Keratinocyte (primary cell): ENCODE measurements around the gene STX18.

Experiments used
- CTCF ChIP-seq, 3 experiments: IDR thresholded peaks in 1 of 3; conservative IDR thresholded peaks in 1 of 3; optimal IDR thresholded peaks in 1 of 3; 2 replicates in 2 of 3; 3 replicates in 1 of 3; pipeline versions ENCODE3 to v1.5.1; 2011; ENCODE audit warnings: low read length in 3 of 3, mild to moderate bottlenecking in 3 of 3, moderate library complexity in 2 of 3, control low read depth in 1 of 3, inconsistent platforms in 1 of 3; ENCODE audit not compliant: insufficient read depth in 2 of 3; ENCODE audit errors: extremely low read depth in 1 of 3
- EZH2 ChIP-seq: IDR thresholded peaks from one replicate; pipeline ENCODE4 v1.6.1; 2012; ENCODE audit warnings: inconsistent platforms, mild to moderate bottlenecking, low read length, moderate library complexity

- TF ChIP-seq EZH2 (no peak), CTCF (optimal IDR thresholded peaks at IDR 0.05 in 1 of 3, IDR thresholded peaks at IDR 0.05 in 1 of 3, conservative IDR thresholded peaks at IDR 0.05 in 1 of 3; ENCODE audit: extremely low read depth in 1 of 3, insufficient read depth in 2 of 3, low read length in 3 of 3) (peak; percentile 84 to 95 (median 89))
Measured at GRCh38 chr4:4430492-4431195, 111.2 kb downstream of the STX18 start.
